Smooth muscle cell (in vitro differentiated cells): ENCODE results near the gene ARID5B. TPM values are rescaled to one million over a fixed set of nuclear protein-coding genes. Genes with fewer than 3 reads are reported as not detected.

Experiments used
- DNase-seq: peaks from one replicate; lab custom pipeline; 2025; ENCODE audit not compliant: unreplicated experiment; lab: John Stamatoyannopoulos, UW
- H2AFZ ChIP-seq: fragments of 200-600 bp; sonication (generic); 2 replicates; pipeline ENCODE4 v1.6.0; 2016; ENCODE audit warnings: antibody characterized with exemption, low read depth, mild to moderate bottlenecking
- H3F3A ChIP-seq: fragments of 200-600 bp; sonication (generic); 2 replicates; pipeline ENCODE4 v1.6.0; 2017; ENCODE audit warnings: antibody characterized with exemption, low read depth
- H3K27ac ChIP-seq: fragments of 200-600 bp; sonication (generic); 2 replicates; pipeline ENCODE4 v1.5.1; 2016; ENCODE audit warnings: low read depth, mild to moderate bottlenecking
- H3K27me3 ChIP-seq: fragments of 200-600 bp; sonication (generic); 2 replicates; pipeline ENCODE4 v1.6.1; 2016; ENCODE audit warnings: low read depth, mild to moderate bottlenecking
- H3K36me3 ChIP-seq: fragments of 200-600 bp; sonication (generic); 2 replicates; pipeline ENCODE4 v1.5.1; 2016; ENCODE audit warnings: low read depth
- H3K4me1 ChIP-seq: fragments of 200-600 bp; sonication (generic); 2 replicates; pipeline ENCODE4 v1.5.1; 2016; ENCODE audit warnings: low read depth
- H3K4me2 ChIP-seq: fragments of 200-600 bp; sonication (generic); 2 replicates; pipeline ENCODE4 v1.6.0; 2016; ENCODE audit warnings: mild to moderate bottlenecking
- H3K4me3 ChIP-seq: fragments of 200-600 bp; sonication (generic); 2 replicates; pipeline ENCODE4 v1.5.1; 2016; ENCODE audit warnings: mild to moderate bottlenecking
- H3K79me2 ChIP-seq: fragments of 200-600 bp; sonication (generic); 2 replicates; pipeline ENCODE4 v1.6.0; 2016; ENCODE audit warnings: low read depth, mild to moderate bottlenecking
- H3K9ac ChIP-seq: fragments of 200-600 bp; sonication (generic); 2 replicates; pipeline ENCODE4 v1.6.0; 2016; ENCODE audit warnings: low read depth
- H3K9me3 ChIP-seq: fragments of 200-600 bp; sonication (generic); replicated peaks from 2 replicates; pipeline ENCODE4 v1.5.1; 2016; ENCODE audit warnings: low read depth
- H4K20me1 ChIP-seq: fragments of 200-600 bp; sonication (generic); 2 replicates; pipeline ENCODE4 v1.6.0; 2016; ENCODE audit warnings: low read depth
- CTCF ChIP-seq: fragments of 200-600 bp; sonication (generic); IDR thresholded peaks from 2 replicates; pipeline ENCODE4 v1.5.1; 2017; ENCODE audit warnings: borderline replicate concordance, mild to moderate bottlenecking, antibody characterized with exemption; ENCODE audit not compliant: insufficient read depth, poor library complexity, severe bottlenecking
- WGBS: methylation state at CpG from one replicate; pipeline ENCODE4 v1.1.7; 2016; ENCODE audit warnings: low lambda C conversion rate; 5-methylcytosine and 5-hydroxymethylcytosine counted together
- polyA plus RNA-seq: library from polyadenylated mRNA; unstranded; fragments of >200 nt; fragmentation: Nextera tagmentation; extraction: Ambion mirVana; gene quantifications from 2 replicates; pipeline ENCODE4 v1.2.1, GENCODE V29; 2016
- total RNA-seq: library from RNA; depleted of rRNA; stranded (reverse); fragments of >200 nt; gene quantifications from 2 replicates; pipeline ENCODE4 v1.2.3, GENCODE V29; 2014

Gene ARID5B
- total and polyA plus RNA-seq, 2 experiments from 2014 or later: 49.0 to 67.6 TPM

GRCh38 chr10:61992059-61992460, 90.6 kb downstream of the ARID5B start:
- Histone ChIP-seq H4K20me1 (peaks cover 22% of the 10 kb centered on the region), H3K79me2 (peaks cover 62% of the 10 kb centered on the region), H3K4me1 (peaks cover 23% of the 10 kb centered on the region), H2AFZ (no peak overlapping the region), H3K27ac (peak overlapping the region; percentile 83), H3K9me3 (no peaks in the 10 kb centered on the region), H3F3A (peaks cover 4% of the 10 kb centered on the region), H3K9ac (no peak overlapping the region), H3K4me2 (peak overlapping the region; percentile 33), H3K36me3 (no peaks in the 10 kb centered on the region), H3K4me3 (no peak overlapping the region), H3K27me3 (no peaks in the 10 kb centered on the region)
- no peak for TF ChIP-seq CTCF
- 57% methylated on average over 4 of the region's 4 CpGs for WGBS
- DNase-seq: no peak

- no peak for DNase-seq
- no peak for TF ChIP-seq CTCF
- Histone ChIP-seq H3K4me1 (peaks cover 23% of the 10 kb centered on the region), H3K9me3 (no peaks in the 10 kb centered on the region), H3K27ac (peak overlapping the region; percentile 83), H3F3A (no peaks in the 10 kb centered on the region), H3K4me2 (peak overlapping the region; percentile 33), H2AFZ (no peak overlapping the region), H3K4me3 (peak overlapping the region; percentile 20), H3K9ac (peak overlapping the region; percentile 39), H4K20me1 (peaks cover 22% of the 10 kb centered on the region), H3K27me3 (no peaks in the 10 kb centered on the region), H3K36me3 (no peaks in the 10 kb centered on the region), H3K79me2 (peaks cover 69% of the 10 kb centered on the region)
- 26% methylated on average over 7 of the region's 7 CpGs for WGBS
These were observed 91.5 kb downstream of the ARID5B start for GRCh38 chr10:61992671-61993668.

GRCh38 chr10:61993711-61994401, 92.4 kb downstream of the ARID5B start:
- peak overlapping the region; percentile 33 for H3K4me2 ChIP-seq
- no peaks in the 10 kb centered on the region for H3K36me3 ChIP-seq
- H3K79me2 ChIP-seq: peaks cover 65% of the 10 kb centered on the region
- peaks cover 23% of the 10 kb centered on the region for H3K4me1 ChIP-seq
- no peak overlapping the region for H2AFZ ChIP-seq
- H3K4me3 ChIP-seq: peak overlapping the region; percentile 20
- 80% methylated on average over 6 of the region's 6 CpGs for WGBS
- H4K20me1 ChIP-seq: peaks cover 27% of the 10 kb centered on the region
- H3K9me3 ChIP-seq: no peaks in the 10 kb centered on the region
- no peaks in the 10 kb centered on the region for H3K27me3 ChIP-seq
- H3K27ac ChIP-seq: peak overlapping the region; percentile 83
- TF ChIP-seq CTCF: no peak
- no peak for DNase-seq
- peak overlapping the region; percentile 20 for H3K9ac ChIP-seq
- no peaks in the 10 kb centered on the region for H3F3A ChIP-seq
